Activated CD4-positive, alpha-beta T cell treated with anti-CD3 and anti-CD28 coated beads, Interleukin-2, amount 10 ng/mL, durations not matched to agents 7 days and 5 days (primary cell): ENCODE measurements around the gene SVOP. TPM values are rescaled to one million over a fixed set of nuclear protein-coding genes. Genes with fewer than 3 reads are reported as not detected.

ENCODE experiments used
- CTCF ChIA-PET: fragments of 350-600 bp; sonication (Branson Sonifier 250); formaldehyde crosslinking; loops from one replicate; lab custom pipeline; 2021; ENCODE audit warnings: antibody characterized with exemption; lab: Charles Lee
- POLR2A ChIA-PET: fragments of 350-600 bp; sonication (Branson Sonifier 250); formaldehyde crosslinking; loops from one replicate; lab custom pipeline; 2021; ENCODE audit warnings: antibody characterized with exemption; lab: Charles Lee
- DNase-seq: peaks from one replicate; pipeline ENCODE4 v3.0.0-alpha.2; 2020
- H3K27ac Mint-ChIP-seq: one replicate; pipeline ENCODE4 v1.8.0; 2021; ENCODE audit warnings: mild to moderate bottlenecking, moderate library complexity, mixed read lengths
- H3K27me3 Mint-ChIP-seq: one replicate; pipeline ENCODE4 v1.8.0; 2021; ENCODE audit warnings: mixed read lengths
- H3K36me3 Mint-ChIP-seq: one replicate; pipeline ENCODE4 v1.8.0; 2021; ENCODE audit warnings: low read depth, mixed read lengths
- H3K4me1 Mint-ChIP-seq: one replicate; pipeline ENCODE4 v1.8.0; 2021; ENCODE audit warnings: mixed read lengths
- H3K4me3 Mint-ChIP-seq: one replicate; pipeline ENCODE4 v1.8.0; 2021; ENCODE audit warnings: mild to moderate bottlenecking, moderate library complexity, mixed read lengths
- H3K9me3 Mint-ChIP-seq: one replicate; pipeline ENCODE4 v1.8.0; 2021; ENCODE audit warnings: mixed read lengths
- total RNA-seq, 2 experiments: library from RNA; stranded (reverse); gene quantifications; one replicate each; pipeline ENCODE4 v1.2.3, GENCODE V29; 2021

The SVOP gene
- total RNA-seq, 2 experiments from 2014 or later: not detected

GRCh38 chr12:108935159-108935763, 85.6 kb downstream of the SVOP start:
- H3K4me3 Mint-ChIP-seq: no peak overlapping the region
- H3K27ac Mint-ChIP-seq: no peak overlapping the region
- peaks cover 2% of the 10 kb centered on the region for H3K27me3 Mint-ChIP-seq
- no peaks in the 10 kb centered on the region for H3K4me1 Mint-ChIP-seq
- no peaks in the 10 kb centered on the region for H3K9me3 Mint-ChIP-seq
- ChIA-PET CTCF (no interaction called here), POLR2A (no interaction called here)
- DNase-seq: no peak
- no peaks in the 10 kb centered on the region for H3K36me3 Mint-ChIP-seq

GRCh38 chr12:108933949-108934348, 86.9 kb downstream of the SVOP start:
- Mint-ChIP-seq H3K27ac (no peak overlapping the region), H3K36me3 (no peaks in the 10 kb centered on the region), H3K27me3 (peaks cover 2% of the 10 kb centered on the region), H3K4me3 (no peak overlapping the region), H3K4me1 (no peaks in the 10 kb centered on the region), H3K9me3 (no peaks in the 10 kb centered on the region)
- ChIA-PET CTCF (no interaction called here), POLR2A (no interaction called here)
- DNase-seq: no peak

- no peaks in the 10 kb centered on the region for H3K4me1 Mint-ChIP-seq
- CTCF ChIA-PET: no interaction called here
- no peaks in the 10 kb centered on the region for H3K36me3 Mint-ChIP-seq
- POLR2A ChIA-PET: no interaction called here
- DNase-seq: no peak
- peaks cover 2% of the 10 kb centered on the region for H3K27me3 Mint-ChIP-seq
- H3K4me3 Mint-ChIP-seq: no peak overlapping the region
- H3K27ac Mint-ChIP-seq: no peak overlapping the region
- no peaks in the 10 kb centered on the region for H3K9me3 Mint-ChIP-seq
Observed at GRCh38 chr12:108930756-108931155, 90.1 kb downstream of the SVOP start.

- peaks cover 5% of the 10 kb centered on the region for H3K9me3 Mint-ChIP-seq
- POLR2A ChIA-PET: no interaction called here
- peaks cover 2% of the 10 kb centered on the region for H3K27me3 Mint-ChIP-seq
- no peak for DNase-seq
- H3K36me3 Mint-ChIP-seq: no peaks in the 10 kb centered on the region
- H3K27ac Mint-ChIP-seq: no peak overlapping the region
- CTCF ChIA-PET: no interaction called here
- no peak overlapping the region for H3K4me3 Mint-ChIP-seq
- H3K4me1 Mint-ChIP-seq: no peaks in the 10 kb centered on the region
Observed at GRCh38 chr12:108930155-108930554, 90.7 kb downstream of the SVOP start.

- Mint-ChIP-seq H3K4me1 (no peaks in the 10 kb centered on the region), H3K9me3 (peaks cover 8% of the 10 kb centered on the region), H3K36me3 (no peaks in the 10 kb centered on the region), H3K27ac (peak overlapping the region; percentile 43), H3K4me3 (no peak overlapping the region), H3K27me3 (peaks cover 4% of the 10 kb centered on the region)
- no peak for DNase-seq
- POLR2A ChIA-PET: no interaction called here
- CTCF ChIA-PET: no interaction called here
Observed at GRCh38 chr12:108928695-108929094, 92.2 kb downstream of the SVOP start.

- H3K27ac Mint-ChIP-seq: no peak overlapping the region
- ChIA-PET POLR2A (no interaction called here), CTCF (interaction anchor here (0.7 kb wide), 1 partner anchor 16 kb away, joined by 3 read pairs; no protein-coding TSS in a partner anchor)
- no peak overlapping the region for H3K4me3 Mint-ChIP-seq
- no peaks in the 10 kb centered on the region for H3K36me3 Mint-ChIP-seq
- no peaks in the 10 kb centered on the region for H3K4me1 Mint-ChIP-seq
- peaks cover 10% of the 10 kb centered on the region for H3K9me3 Mint-ChIP-seq
- no peak for DNase-seq
- H3K27me3 Mint-ChIP-seq: peaks cover 4% of the 10 kb centered on the region
Observed at GRCh38 chr12:108922918-108923317, 98.0 kb downstream of the SVOP start.

GRCh38 chr12:108921946-108922345, 98.9 kb downstream of the SVOP start:
- H3K9me3 Mint-ChIP-seq: peaks cover 10% of the 10 kb centered on the region
- H3K4me3 Mint-ChIP-seq: no peak overlapping the region
- no peak for DNase-seq
- peaks cover 4% of the 10 kb centered on the region for H3K27me3 Mint-ChIP-seq
- no peaks in the 10 kb centered on the region for H3K4me1 Mint-ChIP-seq
- ChIA-PET POLR2A (no interaction called here), CTCF (interaction anchor here (0.5 kb wide), 1 partner anchor 119 kb away, joined by 3 read pairs; no protein-coding TSS in a partner anchor)
- H3K27ac Mint-ChIP-seq: no peak overlapping the region
- H3K36me3 Mint-ChIP-seq: no peaks in the 10 kb centered on the region

- DNase-seq: no peak
- CTCF ChIA-PET: interaction anchor here (0.7 kb wide), 1 partner anchor 631 kb away, joined by 4 read pairs; no protein-coding TSS in a partner anchor
- Mint-ChIP-seq H3K9me3 (peaks cover 4% of the 10 kb centered on the region), H3K4me1 (no peaks in the 10 kb centered on the region), H3K27me3 (peaks cover 2% of the 10 kb centered on the region), H3K4me3 (no peak overlapping the region), H3K27ac (no peak overlapping the region), H3K36me3 (no peaks in the 10 kb centered on the region)
- POLR2A ChIA-PET: no interaction called here
Observed at GRCh38 chr12:108918960-108919642, 101.8 kb downstream of the SVOP start.

GRCh38 chr12:108918206-108918605, 102.7 kb downstream of the SVOP start:
- CTCF ChIA-PET: no interaction called here

GRCh38 chr12:108916336-108916735, 104.5 kb downstream of the SVOP start:
- H3K36me3 Mint-ChIP-seq: no peaks in the 10 kb centered on the region
- POLR2A ChIA-PET: no interaction called here
- CTCF ChIA-PET: no interaction called here
- no peak for DNase-seq
- no peak overlapping the region for H3K27ac Mint-ChIP-seq
- no peaks in the 10 kb centered on the region for H3K4me1 Mint-ChIP-seq
- H3K4me3 Mint-ChIP-seq: no peak overlapping the region
- H3K27me3 Mint-ChIP-seq: no peaks in the 10 kb centered on the region
- H3K9me3 Mint-ChIP-seq: peaks cover 2% of the 10 kb centered on the region

More at GRCh38 chr12:108918206-108918605, 102.7 kb downstream of the SVOP start:
- Mint-ChIP-seq H3K36me3 (no peaks in the 10 kb centered on the region), H3K4me3 (no peak overlapping the region), H3K4me1 (no peaks in the 10 kb centered on the region), H3K27me3 (no peaks in the 10 kb centered on the region), H3K9me3 (peaks cover 2% of the 10 kb centered on the region), H3K27ac (no peak overlapping the region)
- POLR2A ChIA-PET: no interaction called here
- no peak for DNase-seq

- H3K4me3 Mint-ChIP-seq: no peak overlapping the region
- CTCF ChIA-PET: interaction anchor here (0.6 to 0.8 kb wide), 2 partner anchors 26 to 362 kb away, joined by 3 to 5 read pairs; no protein-coding TSS in a partner anchor
- H3K27me3 Mint-ChIP-seq: no peaks in the 10 kb centered on the region
- POLR2A ChIA-PET: no interaction called here
- H3K9me3 Mint-ChIP-seq: peaks cover 2% of the 10 kb centered on the region
- H3K27ac Mint-ChIP-seq: no peak overlapping the region
- no peak for DNase-seq
- no peaks in the 10 kb centered on the region for H3K4me1 Mint-ChIP-seq
- H3K36me3 Mint-ChIP-seq: no peaks in the 10 kb centered on the region
Observed at GRCh38 chr12:108915632-108916133, 105.2 kb downstream of the SVOP start.

GRCh38 chr12:108914121-108914531, 106.7 kb downstream of the SVOP start:
- Mint-ChIP-seq H3K36me3 (no peaks in the 10 kb centered on the region), H3K27ac (no peak overlapping the region), H3K9me3 (no peaks in the 10 kb centered on the region), H3K27me3 (no peaks in the 10 kb centered on the region), H3K4me1 (no peaks in the 10 kb centered on the region), H3K4me3 (no peak overlapping the region)
- CTCF ChIA-PET: no interaction called here
- DNase-seq: no peak
- POLR2A ChIA-PET: interaction anchor here (0.6 kb wide), 1 partner anchor 35 kb away, joined by 3 read pairs; no protein-coding TSS in a partner anchor

GRCh38 chr12:108912361-108912760, 108.5 kb downstream of the SVOP start:
- Mint-ChIP-seq H3K27me3 (peaks cover 4% of the 10 kb centered on the region), H3K27ac (no peak overlapping the region), H3K4me1 (no peaks in the 10 kb centered on the region), H3K9me3 (no peaks in the 10 kb centered on the region), H3K36me3 (no peaks in the 10 kb centered on the region), H3K4me3 (no peak overlapping the region)
- ChIA-PET CTCF (no interaction called here), POLR2A (no interaction called here)
- DNase-seq: no peak
